Measurements from ENCODE around the gene CHCHD3.

- TF ChIP-seq CTCF (conservative IDR thresholded peaks at IDR 0.05; ENCODE audit: low read length) (no peak), EZH2phosphoT487 (IDR thresholded peaks at IDR 0.05; ENCODE audit: borderline replicate concordance, low read depth, low read length) (no peak)
Observed at GRCh38 chr7:132797152-132797551, 284.7 kb downstream of the CHCHD3 start.
